Measurements from ENCODE around the gene FBXL17. TPM values are rescaled to one million over a fixed set of nuclear protein-coding genes. Genes with fewer than 3 reads are reported as not detected.

The FBXL17 gene
- total and polyA plus RNA-seq, 2 of the 13 experiments (the other 11 are each of a cell fraction or from before 2014, with no cell fraction given) = 3.0 to 7.9 TPM

GRCh38 chr5:108028883-108029282, 353.0 kb downstream of the FBXL17 start:
- TF ChIP-seq ZNF598 (CRISPR knock-in tag; IDR thresholded peaks at IDR 0.05; ENCODE audit: borderline replicate concordance) (no peak), CREB1 (IDR thresholded peaks at IDR 0.05) (no peak), CREB1 (CRISPR knock-in tag; IDR thresholded peaks at IDR 0.05) (no peak), SMARCC2 (IDR thresholded peaks at IDR 0.05) (no peak), ZBTB25 (CRISPR knock-in tag; IDR thresholded peaks at IDR 0.05) (no peak), GATA4 (IDR thresholded peaks at IDR 0.05; ENCODE audit: borderline replicate concordance, low read depth) (no peak), PRDM10 (CRISPR knock-in tag; IDR thresholded peaks at IDR 0.05; ENCODE audit: low read depth) (no peak), ZNF367 (CRISPR knock-in tag; IDR thresholded peaks at IDR 0.05; ENCODE audit: borderline replicate concordance) (no peak), NFE2 (CRISPR knock-in tag; IDR thresholded peaks at IDR 0.05) (no peak), GLI4 (CRISPR knock-in tag; IDR thresholded peaks at IDR 0.05; ENCODE audit: borderline replicate concordance) (no peak), RXRB (CRISPR knock-in tag; IDR thresholded peaks at IDR 0.05; ENCODE audit: borderline replicate concordance) (no peak), EZH2 (conservative IDR thresholded peaks at IDR 0.05; ENCODE audit: low read depth, low read length) (no peak), TBP (CRISPR knock-in tag; IDR thresholded peaks at IDR 0.05) (no peak), ZNF558 (CRISPR knock-in tag; IDR thresholded peaks at IDR 0.05; ENCODE audit: borderline replicate concordance) (no peak), ZNF644 (CRISPR knock-in tag; IDR thresholded peaks at IDR 0.05; ENCODE audit: low read depth) (no peak), ZFP37 (CRISPR knock-in tag; IDR thresholded peaks at IDR 0.05; ENCODE audit: borderline replicate concordance) (no peak), CSRNP1 (CRISPR knock-in tag; IDR thresholded peaks at IDR 0.05) (no peak), HNRNPL (IDR thresholded peaks at IDR 0.05; ENCODE audit: low read depth, low read length) (no peak), ZNF616 (CRISPR knock-in tag; IDR thresholded peaks at IDR 0.05; ENCODE audit: low read depth) (no peak), FOXK1 (CRISPR knock-in tag; IDR thresholded peaks at IDR 0.05; ENCODE audit: borderline replicate concordance, low read depth) (no peak)
- Histone ChIP-seq H3K4me2 (ENCODE audit: low read depth, low read length) (no peak overlapping the region), H3K27ac (ENCODE audit: extremely low read length, insufficient read depth, low read length) (no peak overlapping the region), H3K79me2 (ENCODE audit: insufficient read depth, low read length) (no peaks in the 10 kb centered on the region), H3K36me3 (replicated peaks in 1 of 2; ENCODE audit: control insufficient read depth in 1 of 2, insufficient read depth in 2 of 2, low read length in 2 of 2) (no peaks in the 10 kb centered on the region), H3K9me3 (ENCODE audit: low read length) (no peaks in the 10 kb centered on the region), H2AFZ (ENCODE audit: low read length) (no peak overlapping the region), H3K4me1 (ENCODE audit: insufficient read depth, low read length) (no peaks in the 10 kb centered on the region), H4K20me1 (ENCODE audit: insufficient read depth, low read length) (no peaks in the 10 kb centered on the region), H3K27me3 (ENCODE audit: control insufficient read depth in 1 of 2, insufficient read depth in 2 of 2, low read length in 2 of 2) (no peaks in the 10 kb centered on the region), H3K4me3 (replicated peaks in 1 of 3; ENCODE audit: insufficient read depth in 1 of 3, low read depth in 2 of 3, low read length in 3 of 3) (no peak overlapping the region), H3K9ac (ENCODE audit: insufficient read depth, low read depth, low read length) (no peak overlapping the region)
- ChIA-PET CTCF (ENCODE audit: low intra/inter-chr PET ratio, low total read pairs) (no interaction called here), POLR2A (no interaction called here)
- in situ Hi-C loops (cut with HindIII; ENCODE audit: extremely low pct_ligation_motif_present, low pct_unique_long_range_greater_than_20kb) (no loop called here), intact Hi-C loops (cut with micrococcal nuclease; ENCODE audit: unreplicated experiment) (no loop called here)
- no TSS peak for BruUV-seq (replicated peaks)
- 77% methylated on average over 3 of the region's 3 CpGs for WGBS (ENCODE audit: low lambda C conversion rate)
- FAIRE-seq (no peak), ATAC-seq (no peak), DNase-seq (ENCODE audit: low spot score) (no peak)
